B cell (primary cell): ENCODE measurements around the gene MRC2. TPM values are rescaled to one million over a fixed set of nuclear protein-coding genes. Genes with fewer than 3 reads are reported as not detected.

Experiments used
- ATAC-seq: fragments of 200-7000 bp; cut with Tn5 transposase; one replicate; pipeline ENCODE4 v1.10.0; 2021; ENCODE audit warnings: low read depth, mild to moderate bottlenecking, moderate number of reproducible peaks, moderate library complexity
- CTCF ChIA-PET: fragments of 350-600 bp; sonication (Branson Sonifier 250); formaldehyde crosslinking; loops from one replicate; lab custom pipeline; 2021; ENCODE audit warnings: antibody characterized with exemption, inconsistent platforms; lab: Charles Lee
- POLR2A ChIA-PET: fragments of 350-600 bp; sonication (Branson Sonifier 250); formaldehyde crosslinking; loops from one replicate; lab custom pipeline; 2021; ENCODE audit warnings: antibody characterized with exemption; lab: Charles Lee
- DNase-seq: peaks from one replicate; pipeline ENCODE4 v3.0.0; 2013
- H2AFZ ChIP-seq: 2 replicates; pipeline ENCODE4 v1.6.1; 2012; ENCODE audit warnings: mild to moderate bottlenecking, low read depth, low read length; ENCODE audit not compliant: insufficient read depth, poor library complexity, severe bottlenecking
- H3K27ac ChIP-seq, 2 donors: 1 replicate in 1 of 2; 2 replicates in 1 of 2; pipeline ENCODE4 v1.5.1; 2012 to 2013; ENCODE audit warnings: low read length in 2 of 2, mild to moderate bottlenecking in 2 of 2, moderate library complexity in 1 of 2
- H3K27me3 ChIP-seq, 4 experiments: fragments of 200-600 bp in 1 of 4; sonication (generic) in 1 of 4; replicated peaks in 1 of 4; 1 replicate in 2 of 4; 2 replicates in 2 of 4; pipeline versions ENCODE4 v1.6.1 to v1.7.0; 2013 to 2016; ENCODE audit warnings: low read length in 3 of 4, mild to moderate bottlenecking in 2 of 4, mixed read lengths in 1 of 4, moderate library complexity in 1 of 4; ENCODE audit not compliant: insufficient read depth in 4 of 4, control insufficient read depth in 3 of 4; ENCODE audit errors: control extremely low read depth in 1 of 4
- H3K36me3 ChIP-seq, 2 experiments: replicated peaks in 1 of 2; 1 replicate in 1 of 2; 2 replicates in 1 of 2; pipeline versions ENCODE4 v1.6.1 to v1.7.1; 2013; ENCODE audit warnings: low read length in 1 of 2; ENCODE audit not compliant: insufficient read depth in 2 of 2, control insufficient read depth in 1 of 2; ENCODE audit errors: control extremely low read depth in 1 of 2, extremely low read depth in 1 of 2
- H3K4me1 ChIP-seq, 2 donors: fragments of 200-600 bp in 1 of 2; sonication (generic) in 1 of 2; 1 replicate in 1 of 2; 2 replicates in 1 of 2; pipeline versions ENCODE4 v1.5.1 to v1.6.1; 2013 to 2017; ENCODE audit warnings: low read length in 2 of 2; ENCODE audit not compliant: control insufficient read depth in 2 of 2, insufficient read depth in 2 of 2
- H3K4me2 ChIP-seq: replicated peaks from 2 replicates; pipeline ENCODE3; 2012; ENCODE audit warnings: mild to moderate bottlenecking, low read depth, low read length; ENCODE audit not compliant: poor library complexity, severe bottlenecking
- H3K4me3 ChIP-seq, 5 experiments: fragments of 200-600 bp in 1 of 5; sonication (generic) in 1 of 5; 1 replicate in 3 of 5; 2 replicates in 2 of 5; pipeline versions ENCODE4 v1.5.1 to v1.7.0; 2011 to 2016; ENCODE audit warnings: low read length in 4 of 5, mild to moderate bottlenecking in 4 of 5, low read depth in 2 of 5, control low read depth in 1 of 5, moderate library complexity in 1 of 5; ENCODE audit not compliant: insufficient read depth in 1 of 5; ENCODE audit errors: control extremely low read depth in 1 of 5, extremely low read depth in 1 of 5
- H3K79me2 ChIP-seq: fragments of 200-600 bp; sonication (generic); one replicate; pipeline ENCODE4 v1.6.0; 2016; ENCODE audit warnings: low read length; ENCODE audit not compliant: control insufficient read depth, insufficient read depth
- H3K9ac ChIP-seq: fragments of 200-600 bp; sonication (generic); 2 replicates; pipeline ENCODE4 v1.6.1; 2017; ENCODE audit warnings: mild to moderate bottlenecking, low read length, moderate library complexity
- H3K9me3 ChIP-seq, 3 donors: one replicate each; pipeline versions ENCODE4 v1.6.1 to v1.7.1; 2013; ENCODE audit warnings: low read length in 2 of 3; ENCODE audit not compliant: control insufficient read depth in 2 of 3, insufficient read depth in 1 of 3; ENCODE audit errors: control extremely low read depth in 1 of 3
- H4K20me1 ChIP-seq: 2 replicates; pipeline ENCODE4 v1.6.0; 2012; ENCODE audit warnings: mild to moderate bottlenecking, low read length; ENCODE audit not compliant: insufficient read depth, control insufficient read depth, poor library complexity, severe bottlenecking
- H3K27ac Mint-ChIP-seq: one replicate; pipeline ENCODE4 v1.8.0; 2021; ENCODE audit warnings: mixed read lengths
- H3K27me3 Mint-ChIP-seq: one replicate; pipeline ENCODE4 v1.8.0; 2021; ENCODE audit warnings: mixed read lengths
- H3K4me1 Mint-ChIP-seq: one replicate; pipeline ENCODE4 v1.8.0; 2021; ENCODE audit warnings: mixed read lengths
- H3K4me3 Mint-ChIP-seq: one replicate; pipeline ENCODE4 v1.8.0; 2021; ENCODE audit warnings: mixed read lengths
- H3K9me3 Mint-ChIP-seq: one replicate; pipeline ENCODE4 v1.8.0; 2022; ENCODE audit warnings: mixed read lengths; ENCODE audit not compliant: insufficient read depth
- CTCF ChIP-seq: fragments of 200-600 bp; IDR thresholded peaks from one replicate; pipeline ENCODE4 v1.8.0; 2022; ENCODE audit warnings: antibody characterized with exemption, mild to moderate bottlenecking
- EZH2 ChIP-seq: IDR thresholded peaks from 2 replicates; pipeline ENCODE4 v1.6.1; 2012; ENCODE audit warnings: borderline replicate concordance, low read depth, mild to moderate bottlenecking, moderate library complexity, low read length; ENCODE audit not compliant: insufficient read depth, poor library complexity, severe bottlenecking
- WGBS: methylation state at CpG from one replicate; pipeline ENCODE4 v1.1.5; 2013; ENCODE audit warnings: missing lambda C conversion rate; ENCODE audit not compliant: insufficient coverage; 5-methylcytosine and 5-hydroxymethylcytosine counted together
- intact Hi-C: fragments of 100-400 bp; cut with micrococcal nuclease; formaldehyde crosslinking; loops from one replicate; pipeline ENCODE4 v1.10.0; 2022
- polyA plus RNA-seq: library from polyadenylated mRNA; depleted of rRNA; stranded (reverse); fragments of >200 nt; gene quantifications from 2 replicates; pipeline ENCODE4 v1.2.3, GENCODE V29; 2012
- total RNA-seq, 2 donors: library from RNA; stranded (reverse); fragments of 120-200 nt in 1 of 2; gene quantifications; 1 replicate in 1 of 2; 2 replicates in 1 of 2; pipeline versions ENCODE4 v1.2.3 to v1.2.4, GENCODE V29; 2013 to 2022

Gene MRC2
- total and polyA plus RNA-seq, 2 donors (not counting 1 experiment from before 2014, with no cell fraction given), result 0.09 to 0.34 TPM

DNA sequence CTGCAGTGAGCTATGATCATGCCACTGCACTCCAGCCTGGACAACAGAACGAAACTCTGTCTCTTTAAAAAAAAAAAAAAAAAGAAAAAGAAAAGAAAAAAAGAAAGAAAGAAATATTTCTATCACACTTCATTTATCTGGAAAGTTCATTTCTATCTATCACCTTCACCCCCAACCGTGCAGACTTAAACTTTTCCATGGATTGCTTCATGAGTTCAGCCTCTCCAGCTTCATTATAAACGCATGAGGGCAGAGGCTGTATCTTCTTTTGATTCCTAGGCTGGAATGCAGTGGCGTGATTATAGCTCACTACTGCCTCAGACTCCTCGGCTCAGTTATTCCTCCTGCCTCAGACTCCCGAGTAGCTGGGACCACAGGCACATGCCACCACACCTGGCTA, 28.2 kb downstream of the MRC2 start:
- no peak overlapping the region for H3K9ac ChIP-seq
- H3K79me2 ChIP-seq, result no peaks in the 10 kb centered on the region
- H3K9me3 Mint-ChIP-seq, result peaks cover 3% of the 10 kb centered on the region
- DNase-seq (no peak), ATAC-seq (no peak)
- H2AFZ ChIP-seq, result no peak overlapping the region
- H3K4me3 ChIP-seq, result no peak overlapping the region
- intact Hi-C loops, result no loop called here
- no peak overlapping the region for H3K27ac Mint-ChIP-seq
- peaks cover 23% of the 10 kb centered on the region for H3K4me1 Mint-ChIP-seq
- H3K4me1 ChIP-seq, result peaks cover 14 to 22% of the 10 kb centered on the region in 2 donors
- H3K9me3 ChIP-seq, result peaks cover 0 to 3% (median 0%) of the 10 kb centered on the region in 3 donors
- no peak overlapping the region for H3K27ac ChIP-seq
- no peak overlapping the region for H3K4me2 ChIP-seq
- 96% methylated on average over 5 of the region's 6 CpGs for WGBS
- no peaks in the 10 kb centered on the region for H3K27me3 Mint-ChIP-seq
- POLR2A ChIA-PET, result no interaction called here
- no peaks in the 10 kb centered on the region for H3K36me3 ChIP-seq
- H3K27me3 ChIP-seq, result peaks cover 0 to 2% (median under 1%) of the 10 kb centered on the region in 4 experiments
- CTCF ChIA-PET, result no interaction called here
- no peaks in the 10 kb centered on the region for H4K20me1 ChIP-seq
- TF ChIP-seq EZH2 (no peak), CTCF (no peak)
- H3K4me3 Mint-ChIP-seq, result no peak overlapping the region

- H3K27ac Mint-ChIP-seq, result no peak overlapping the region
- ChIA-PET CTCF (no interaction called here), POLR2A (no interaction called here)
- H3K9ac ChIP-seq, result no peak overlapping the region
- no peak overlapping the region for H3K27ac ChIP-seq
- H3K36me3 ChIP-seq, result no peaks in the 10 kb centered on the region
- peaks cover 6% of the 10 kb centered on the region for H3K9me3 Mint-ChIP-seq
- H4K20me1 ChIP-seq, result no peaks in the 10 kb centered on the region
- TF ChIP-seq EZH2 (no peak), CTCF (no peak)
- peaks cover 0 to 2% (median under 1%) of the 10 kb centered on the region in 4 experiments for H3K27me3 ChIP-seq
- 80% methylated on average over 1 of the region's 1 CpG for WGBS
- intact Hi-C loops, result no loop called here
- no peaks in the 10 kb centered on the region for H3K27me3 Mint-ChIP-seq
- ATAC-seq (no peak), DNase-seq (no peak)
- peaks cover 14 to 22% of the 10 kb centered on the region in 2 donors for H3K4me1 ChIP-seq
- H3K79me2 ChIP-seq, result no peaks in the 10 kb centered on the region
- H3K4me2 ChIP-seq, result no peak overlapping the region
- H3K4me1 Mint-ChIP-seq, result peaks cover 23% of the 10 kb centered on the region
- H3K9me3 ChIP-seq, result peaks cover 0 to 3% (median 0%) of the 10 kb centered on the region in 3 donors
- H2AFZ ChIP-seq, result no peak overlapping the region
- H3K4me3 Mint-ChIP-seq, result no peak overlapping the region
- no peak overlapping the region for H3K4me3 ChIP-seq
These were observed 29.0 kb downstream of the MRC2 start for GRCh38 chr17:62656446-62656845.
